H1 (cell line): ENCODE data around the gene MACIR. TPM values are rescaled to one million over a fixed set of nuclear protein-coding genes. Genes with fewer than 3 reads are reported as not detected.

Experiments
- CBX8 ChIP-seq: fragments of 300-800, 300-1000 bp; sonication (generic); IDR thresholded peaks from 2 replicates; pipeline ENCODE4 v1.7.1; 2016; ENCODE audit warnings: low read depth, low read length, borderline replicate concordance
- HDAC2 ChIP-seq, 2 experiments: fragments of 300-600 bp in 1 of 2; sonication (generic) in 1 of 2; IDR thresholded peaks; 2 replicates each; pipeline ENCODE4 v1.6.1; 2011 to 2012; ENCODE audit warnings: low read depth in 2 of 2, low read length in 2 of 2, mild to moderate bottlenecking in 2 of 2, moderate library complexity in 2 of 2, borderline replicate concordance in 1 of 2, inconsistent platforms in 1 of 2
- MAFK ChIP-seq: IDR thresholded peaks from 2 replicates; pipeline ENCODE4 v1.6.1; 2012; ENCODE audit warnings: low read depth, mild to moderate bottlenecking, improper control_type of control experiment, low read length
- RAD21 ChIP-seq, 2 experiments: IDR thresholded peaks in 1 of 2; conservative IDR thresholded peaks in 1 of 2; 2 replicates each; pipeline ENCODE4 v1.6.1; 2011; ENCODE audit warnings: low read depth in 2 of 2, low read length in 2 of 2, improper control_type of control experiment in 1 of 2, inconsistent platforms in 1 of 2, mild to moderate bottlenecking in 1 of 2, moderate library complexity in 1 of 2
- TAF1 ChIP-seq: IDR thresholded peaks from 2 replicates; pipeline ENCODE4 v1.6.1; 2011; ENCODE audit warnings: mild to moderate bottlenecking, low read depth, low read length
- polyA plus RNA-seq, 7 experiments: library from polyadenylated mRNA; depleted of rRNA in 3 of 7; stranded (reverse) in 5 of 7; unstranded in 2 of 7; fragments of >200 nt in 5 of 7; fragments of 200-250 nt in 2 of 7; gene quantifications; 1 replicate in 5 of 7; 2 replicates in 1 of 7; 4 replicates in 1 of 7; pipeline versions ENCODE4 v1.2.1 to v1.2.3, GENCODE V29; 2011 to 2013; ENCODE audit warnings: missing spikeins in 2 of 7, mixed read lengths in 2 of 7
- total RNA-seq: library from RNA; stranded (reverse); fragmentation: NEBNext Ultra II Directional; extraction: Animal tissue kit (Norgen Biotek cat#: 25700); gene quantifications from 2 replicates; pipeline ENCODE4 v1.2.1, GENCODE V29; 2021

Gene MACIR
- total and polyA plus RNA-seq, 2 of the 8 experiments (the other 6 are each of a cell fraction or from before 2014, with no cell fraction given): 8.0 to 19.2 TPM

GRCh38 chr5:103258957-103259704 is 568 bp downstream of the MACIR start (continued):
- TF ChIP-seq RAD21 (IDR thresholded peaks at IDR 0.05 in 1 of 2, conservative IDR thresholded peaks at IDR 0.05 in 1 of 2; ENCODE audit: low read depth in 2 of 2, low read length in 2 of 2): no peak
- TF ChIP-seq HDAC2 (IDR thresholded peaks at IDR 0.05; ENCODE audit: borderline replicate concordance in 1 of 2, low read depth in 2 of 2, low read length in 2 of 2): peak in 1 of 2 experiments; percentile 77; a peak in 1 of 4 replicates
- no peak for TF ChIP-seq CBX8
- no peak for TF ChIP-seq MAFK
- no peak; the same call in 1 of the 2 replicates for TF ChIP-seq TAF1
